HFF-Myc (cell line): ENCODE data around the gene PDE4D.

Source experiments
- DNase-seq: peaks from one replicate; pipeline ENCODE4 v3.0.0-alpha.2; 2011; ENCODE audit warnings: low read depth; ENCODE audit errors: extremely low read depth
- H3K4me3 ChIP-seq: replicated peaks from 2 replicates; pipeline ENCODE4 v1.5.1; 2011; ENCODE audit warnings: low read depth, mild to moderate bottlenecking, control low read depth, low read length
- CTCF ChIP-seq: IDR thresholded peaks from 2 replicates; pipeline ENCODE4 v1.5.1; 2012; ENCODE audit warnings: mild to moderate bottlenecking, low read depth, low read length, control low read depth; ENCODE audit errors: missing control alignments

PDE4D gene

GRCh38 chr5:59168067-59168466 lies 725.5 kb downstream of the PDE4D start:
- TF ChIP-seq CTCF, result no peak
- no peak overlapping the region for H3K4me3 ChIP-seq
- DNase-seq, result no peak

- peak; percentile 31 for DNase-seq
- no peak for TF ChIP-seq CTCF
- H3K4me3 ChIP-seq, result no peak overlapping the region
These were observed 729.3 kb downstream of the PDE4D start for GRCh38 chr5:59164041-59164830.

- TF ChIP-seq CTCF, result no peak
- DNase-seq, result no peak
- no peak overlapping the region for H3K4me3 ChIP-seq
These were observed 732.1 kb downstream of the PDE4D start for GRCh38 chr5:59161221-59162105.

GRCh38 chr5:59158637-59159391 lies 734.7 kb downstream of the PDE4D start:
- TF ChIP-seq CTCF, result no peak
- no peak for DNase-seq
- H3K4me3 ChIP-seq, result no peak overlapping the region

- no peak for DNase-seq
- TF ChIP-seq CTCF, result no peak
- no peak overlapping the region for H3K4me3 ChIP-seq
These were observed 735.4 kb downstream of the PDE4D start for GRCh38 chr5:59158165-59158564.

- no peak for TF ChIP-seq CTCF
- H3K4me3 ChIP-seq, result no peak overlapping the region
- no peak for DNase-seq
These were observed 736.5 kb downstream of the PDE4D start for GRCh38 chr5:59157068-59157467.
